SKM-1 (cell line): ENCODE measurements around the gene FOXD4L3.
"Not testable (repeated sequence)": the region's sequence is repeated elsewhere in the genome, so short reads cannot be mapped to it uniquely, and the experiment has no call there.

Experiments used
- DNase-seq: peaks from one replicate; lab custom pipeline; 2025; ENCODE audit not compliant: unreplicated experiment; lab: John Stamatoyannopoulos, UW

FOXD4L3 gene

DNA sequence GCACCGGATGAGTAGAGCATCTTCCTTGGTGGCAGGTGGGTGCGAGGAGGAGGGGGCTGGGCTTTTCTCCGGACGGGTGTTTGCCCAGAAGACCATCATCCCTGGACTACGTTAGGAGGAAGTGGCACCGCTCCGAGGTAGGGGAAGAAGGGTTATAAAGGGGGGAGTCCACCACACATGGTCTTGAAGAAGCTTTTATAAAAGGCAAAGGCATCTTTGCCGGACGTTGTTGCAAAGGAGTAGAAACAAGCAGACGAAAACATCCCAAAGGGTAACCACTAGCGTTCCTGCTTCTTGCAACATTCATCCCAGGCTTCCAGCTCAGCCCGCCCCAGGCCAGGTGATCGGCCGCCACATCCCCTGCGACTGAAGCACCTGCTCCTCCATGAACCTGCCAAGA lies at the start of gene FOXD4L3:
FOXD4L3 (plus strand) TSS at position 301 of the 400 bp plus-strand sequence; CDS start at position 386, 85 bp downstream.
- not testable (repeated sequence) for DNase-seq

- not testable (repeated sequence) for DNase-seq
These were observed 21.6 kb upstream of the FOXD4L3 start for GRCh38 chr9:68281041-68281440.

DNA sequence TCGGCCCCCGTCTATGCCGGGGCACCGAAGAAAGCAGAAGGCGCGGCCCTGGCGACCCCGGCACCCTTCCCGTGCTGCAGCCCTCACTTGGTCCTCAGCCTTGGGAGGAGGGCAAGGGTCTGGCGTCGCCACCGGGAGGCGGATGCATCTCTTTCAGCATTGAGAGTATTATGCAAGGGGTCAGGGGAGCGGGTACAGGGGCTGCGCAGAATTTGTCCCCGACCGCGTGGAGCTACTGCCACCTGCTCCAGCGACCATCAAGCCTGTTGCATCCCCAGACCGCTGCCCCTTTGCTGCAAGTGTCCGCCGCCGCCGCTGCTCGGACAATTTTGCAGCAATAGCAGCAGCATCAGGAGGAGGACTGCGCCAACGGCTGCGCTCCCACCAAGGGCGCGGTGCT lies 1.1 kb downstream of the FOXD4L3 start:
- not testable (repeated sequence) for DNase-seq

DNA sequence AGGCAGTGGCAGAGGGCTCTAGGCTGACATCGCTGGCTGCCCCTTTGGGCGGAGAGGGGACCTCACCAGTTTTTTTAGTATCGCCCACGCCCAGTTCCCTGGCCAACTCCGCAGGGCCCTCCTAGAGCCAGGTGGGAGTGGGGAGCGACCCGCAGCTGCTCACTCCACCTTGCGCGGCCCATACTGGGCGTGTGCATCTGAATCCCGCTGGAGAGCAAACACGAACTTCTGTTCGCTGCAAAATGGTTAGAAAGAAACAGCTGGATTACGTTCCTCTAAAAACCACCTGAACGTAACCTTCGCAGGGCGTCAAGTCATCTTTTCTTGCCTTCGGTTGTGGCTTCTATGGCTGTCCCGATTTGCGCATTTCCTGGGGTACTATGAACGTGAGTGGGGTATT lies 1.5 kb downstream of the FOXD4L3 start:
- DNase-seq, result not testable (repeated sequence)

GRCh38 chr9:68304777-68305176 lies 2.1 kb downstream of the FOXD4L3 start:
- DNase-seq, result not testable (repeated sequence)

DNA sequence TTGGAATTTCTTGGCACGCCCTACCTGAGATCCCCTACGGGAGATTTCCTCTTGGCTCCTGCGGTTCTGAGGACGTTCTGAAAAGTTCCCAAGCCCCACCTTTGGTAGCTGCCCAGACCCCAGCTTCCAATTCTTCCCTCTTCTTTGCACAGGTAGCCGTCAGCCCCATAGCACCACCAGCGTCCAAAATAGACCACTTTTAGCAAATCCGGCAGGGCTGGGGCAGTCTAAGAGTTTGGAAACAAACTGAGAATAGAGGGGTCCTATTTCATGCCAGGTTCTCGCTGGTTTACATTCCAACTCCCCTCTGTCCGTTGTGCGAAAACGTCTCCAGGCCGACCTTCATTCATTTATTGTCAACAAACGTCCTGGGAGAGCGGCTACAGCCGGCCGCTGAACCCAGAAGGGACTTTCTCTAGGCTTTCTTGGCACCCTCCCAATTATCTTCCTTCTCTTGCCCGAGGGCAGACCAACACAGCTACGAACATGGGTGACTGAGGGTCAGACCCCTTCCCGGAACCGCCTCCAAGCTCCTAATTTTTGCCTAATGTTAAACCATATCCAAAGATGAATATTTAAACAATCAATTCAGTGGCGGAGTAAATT lies 3.1 kb downstream of the FOXD4L3 start:
- not testable (repeated sequence) for DNase-seq

DNA sequence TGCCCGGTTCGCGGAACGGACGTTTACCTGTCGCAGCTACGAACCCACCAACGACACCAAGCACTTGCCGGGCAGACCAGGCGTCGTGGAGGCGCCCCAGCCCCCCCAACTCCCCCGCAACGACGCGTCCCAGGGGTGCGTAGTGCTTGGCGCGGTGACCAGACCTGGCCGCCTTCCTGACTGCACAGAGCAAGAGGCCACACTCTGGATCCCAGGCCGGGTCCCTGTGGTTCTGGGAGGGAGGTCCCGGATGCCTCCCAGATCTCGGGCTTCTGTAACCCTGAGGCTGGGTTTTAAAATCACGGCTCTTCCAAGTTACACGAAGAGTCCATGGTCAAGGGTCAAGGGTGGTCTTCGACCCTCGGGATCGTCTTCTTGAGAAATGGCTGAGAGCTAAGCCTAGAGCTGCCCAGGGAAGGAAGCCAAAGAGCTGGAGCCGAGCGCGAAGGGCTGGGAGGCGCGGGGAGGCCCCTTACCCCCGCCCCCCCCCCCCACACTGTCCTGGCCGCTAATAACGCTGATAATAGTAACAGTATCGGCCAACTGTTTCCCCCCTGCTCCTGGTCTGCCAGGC lies 3.8 kb downstream of the FOXD4L3 start:
- not testable (repeated sequence) for DNase-seq

- not testable (repeated sequence) for DNase-seq
These were observed 4.5 kb downstream of the FOXD4L3 start for GRCh38 chr9:68307127-68307526.

- DNase-seq, result not testable (repeated sequence)
These were observed 5.0 kb downstream of the FOXD4L3 start for GRCh38 chr9:68307654-68308053.

- DNase-seq, result not testable (repeated sequence)
These were observed 8.5 kb downstream of the FOXD4L3 start for GRCh38 chr9:68311208-68311607.

DNA sequence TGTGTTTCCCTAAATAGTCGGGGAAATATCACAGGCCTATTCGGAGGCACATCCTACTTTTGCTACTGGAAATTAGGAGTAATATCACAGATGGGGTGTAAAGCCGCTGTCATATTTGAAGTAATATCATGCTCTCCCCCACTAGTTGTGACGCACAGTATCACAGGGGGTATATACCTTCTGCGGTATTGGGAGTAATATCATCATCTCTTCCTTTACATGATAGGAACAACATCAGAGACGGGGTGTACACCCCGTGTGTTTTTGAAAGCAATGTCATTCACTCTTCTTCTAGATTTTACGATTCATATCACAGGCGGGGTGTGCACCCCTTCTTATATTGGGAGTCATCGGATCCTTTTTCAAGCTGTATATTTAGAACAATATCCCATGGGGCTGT lies 15.5 kb downstream of the FOXD4L3 start:
- DNase-seq, result not testable (repeated sequence)

DNA sequence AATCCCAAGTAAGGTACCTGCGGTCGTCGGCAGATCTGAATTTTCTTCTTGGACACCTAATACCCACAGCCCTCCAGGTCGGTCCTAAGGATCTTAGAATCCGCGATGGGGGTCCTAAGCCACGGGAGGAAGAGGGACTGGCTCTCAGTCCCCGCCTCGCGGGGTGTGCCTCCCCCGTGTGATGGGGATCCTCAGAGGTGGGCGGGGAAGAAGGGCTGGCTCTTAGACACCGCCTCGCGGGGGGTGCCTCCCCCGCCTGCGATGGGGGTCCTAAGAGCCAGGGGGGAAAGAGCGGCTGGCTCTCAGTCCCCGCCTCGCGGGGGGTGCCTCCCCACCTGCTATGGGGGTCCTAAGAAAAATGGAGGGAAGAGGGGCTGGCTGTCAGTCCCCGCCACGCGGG lies 21.1 kb downstream of the FOXD4L3 start:
- not testable (repeated sequence) for DNase-seq

GRCh38 chr9:68324518-68324917 lies 21.9 kb downstream of the FOXD4L3 start:
- DNase-seq, result not testable (repeated sequence)

- DNase-seq, result not testable (repeated sequence)
These were observed 26.4 kb downstream of the FOXD4L3 start for GRCh38 chr9:68329106-68329505.

- not testable (repeated sequence) for DNase-seq
These were observed 28.0 kb downstream of the FOXD4L3 start for GRCh38 chr9:68330531-68331173.

- DNase-seq, result not testable (repeated sequence)
These were observed 29.5 kb downstream of the FOXD4L3 start for GRCh38 chr9:68332122-68332521.

GRCh38 chr9:68335935-68336334 lies 33.3 kb downstream of the FOXD4L3 start:
- not testable (repeated sequence) for DNase-seq

DNA sequence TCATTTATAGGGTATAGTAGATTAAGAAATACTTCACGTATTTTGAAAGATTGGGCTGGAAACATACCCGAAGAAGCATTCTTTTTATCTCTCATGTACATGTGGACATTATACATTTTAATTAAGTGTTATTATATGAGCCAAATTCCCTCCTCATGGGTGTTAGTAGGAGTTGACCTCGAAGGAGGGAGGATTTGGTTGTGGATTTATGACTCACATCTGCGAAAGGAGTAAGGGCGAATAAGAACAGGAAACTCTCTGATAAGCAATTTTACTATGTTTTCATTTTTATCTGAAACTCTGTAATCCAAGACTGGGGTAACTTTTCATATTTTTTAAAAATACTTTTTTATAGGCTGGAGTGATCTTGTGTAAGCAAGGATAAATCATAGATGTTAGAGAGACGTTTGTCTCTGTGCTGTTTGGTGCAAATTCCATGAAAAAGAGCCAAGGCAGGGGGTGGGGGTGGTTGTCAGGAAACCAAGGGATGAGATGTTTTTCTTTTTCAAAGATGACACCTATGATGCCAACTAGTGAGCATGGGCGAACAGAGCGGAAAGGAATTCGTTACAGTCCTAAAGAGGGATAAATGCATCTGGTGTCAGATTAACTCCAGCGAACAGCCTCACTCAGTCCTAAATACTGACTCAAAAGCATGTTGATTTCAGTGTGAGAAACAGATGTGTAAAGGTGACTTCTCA lies 34.1 kb downstream of the FOXD4L3 start:
- not testable (repeated sequence) for DNase-seq

- not testable (repeated sequence) for DNase-seq
These were observed 35.3 kb downstream of the FOXD4L3 start for GRCh38 chr9:68338000-68338399.

- not testable (repeated sequence) for DNase-seq
These were observed 39.8 kb downstream of the FOXD4L3 start for GRCh38 chr9:68342265-68343025.

- DNase-seq, result not testable (repeated sequence)
These were observed 40.6 kb downstream of the FOXD4L3 start for GRCh38 chr9:68343242-68343641.
